Measurements from ENCODE around the gene FUT3. TPM values are rescaled to one million over a fixed set of nuclear protein-coding genes. Genes with fewer than 3 reads are reported as not detected.

FUT3 gene
- 2.6 to 3.0 TPM (median 2.9 TPM) in 3 replicates for polyA plus RNA-seq
- polyA plus RNA-seq (2011; ENCODE audit: low read depth) = 7.6 TPM
- polyA plus RNA-seq (2011; cell fraction: cytosol; rRNA removed) = 1.8 TPM in 2 replicates
- polyA plus RNA-seq (2011; cell fraction: nucleus; rRNA removed) = 9.7 and 10.1 TPM in 2 replicates
- 2.9 and 14.1 TPM in 2 replicates for polyA plus RNA-seq (2012; ENCODE audit: low replicate concordance)
- 1.8 to 2.4 TPM (median 2.1 TPM) in 3 replicates for polyA minus RNA-seq
- polyA minus RNA-seq (2011; cell fraction: cytosol; rRNA and poly(A)+ RNA removed) = 3.1 TPM
- polyA minus RNA-seq (2011; cell fraction: nucleus; rRNA and poly(A)+ RNA removed) = 4.9 and 5.0 TPM in 2 replicates

GRCh38 chr19:5851302-5851701 is at the start of gene FUT3:
Gene FUT3, minus strand, starts transcription at chr19:5851449.
- peak within 1 kb of the TSS; percentile 34 for H3K27ac ChIP-seq (ENCODE audit: control insufficient read depth, insufficient read depth, low read length)
- no peaks in the 10 kb centered on the region for H3K36me3 ChIP-seq (ENCODE audit: control insufficient read depth in 2 of 2, extremely low read depth in 1 of 2, insufficient read depth in 2 of 2, low read length in 2 of 2)
- no peaks in the 10 kb centered on the region for H3K27me3 ChIP-seq (ENCODE audit: control insufficient read depth, extremely low read depth, insufficient read depth, low read length)
- peak within 1 kb of the TSS; percentile 55 for H3K4me2 ChIP-seq (ENCODE audit: control insufficient read depth, extremely low read depth, insufficient read depth, low read depth, low read length)
- TF ChIP-seq EZH2 (IDR thresholded peaks at IDR 0.05; ENCODE audit: low read length) (no peak), CTCF (optimal IDR thresholded peaks at IDR 0.05 in 1 of 3, IDR thresholded peaks at IDR 0.05 in 1 of 3, conservative IDR thresholded peaks at IDR 0.05 in 1 of 3; ENCODE audit: extremely low read depth in 1 of 3, insufficient read depth in 2 of 3, low read length in 3 of 3) (no peak)
- H3K9ac ChIP-seq (ENCODE audit: control insufficient read depth, extremely low read depth, insufficient read depth, low read length) = peak within 1 kb of the TSS; percentile 26
- peak within 1 kb of the TSS in 2 of 3 experiments; percentile 8 to 67 for H3K4me3 ChIP-seq (ENCODE audit: control insufficient read depth in 2 of 3, extremely low read depth in 1 of 3, insufficient read depth in 2 of 3, low read depth in 1 of 3, low read length in 3 of 3)
- dilution Hi-C loops (cut with MboI; ENCODE audit: extremely low pct_ligation_motif_present, low sequenced_read_pairs) = no loop called here
- H3K9me3 ChIP-seq (ENCODE audit: control insufficient read depth, low read depth, low read length) = no peaks in the 10 kb centered on the region
- DNase-seq (ENCODE audit: low read depth, low spot score) (no peak), FAIRE-seq (peak; percentile 69)
- no peaks in the 10 kb centered on the region for H4K20me1 ChIP-seq (ENCODE audit: control insufficient read depth, extremely low read depth, insufficient read depth, low read length)
- H3K4me1 ChIP-seq (ENCODE audit: control insufficient read depth, extremely low read depth, insufficient read depth, low read length) = peaks cover 19% of the 10 kb centered on the region
- peak within 1 kb of the TSS; percentile 38 for H2AFZ ChIP-seq (ENCODE audit: control insufficient read depth, low read length)
- H3K79me2 ChIP-seq (ENCODE audit: control insufficient read depth, insufficient read depth, low read length) = no peaks in the 10 kb centered on the region
- H3K9me1 ChIP-seq (ENCODE audit: control insufficient read depth, extremely low read depth, insufficient read depth, low read length) = no peaks in the 10 kb centered on the region

- no peaks in the 10 kb centered on the region for H3K27me3 ChIP-seq (ENCODE audit: control insufficient read depth, extremely low read depth, insufficient read depth, low read length)
- H3K27ac ChIP-seq (ENCODE audit: control insufficient read depth, insufficient read depth, low read length) = no peak overlapping the region
- no peak overlapping the region for H3K4me2 ChIP-seq (ENCODE audit: control insufficient read depth, extremely low read depth, insufficient read depth, low read depth, low read length)
- no peaks in the 10 kb centered on the region for H3K9me1 ChIP-seq (ENCODE audit: control insufficient read depth, extremely low read depth, insufficient read depth, low read length)
- H3K4me1 ChIP-seq (ENCODE audit: control insufficient read depth, extremely low read depth, insufficient read depth, low read length) = peaks cover 4% of the 10 kb centered on the region
- dilution Hi-C loops (cut with MboI; ENCODE audit: extremely low pct_ligation_motif_present, low sequenced_read_pairs) = no loop called here
- peaks cover 6 to 17% of the 10 kb centered on the region in 2 experiments for H3K36me3 ChIP-seq (ENCODE audit: control insufficient read depth in 2 of 2, extremely low read depth in 1 of 2, insufficient read depth in 2 of 2, low read length in 2 of 2)
- peaks cover 2% of the 10 kb centered on the region for H4K20me1 ChIP-seq (ENCODE audit: control insufficient read depth, extremely low read depth, insufficient read depth, low read length)
- peaks cover 47% of the 10 kb centered on the region for H3K79me2 ChIP-seq (ENCODE audit: control insufficient read depth, insufficient read depth, low read length)
- TF ChIP-seq EZH2 (IDR thresholded peaks at IDR 0.05; ENCODE audit: low read length) = no peak
- no peak for TF ChIP-seq CTCF (optimal IDR thresholded peaks at IDR 0.05 in 1 of 3, IDR thresholded peaks at IDR 0.05 in 1 of 3, conservative IDR thresholded peaks at IDR 0.05 in 1 of 3; ENCODE audit: extremely low read depth in 1 of 3, insufficient read depth in 2 of 3, low read length in 3 of 3)
- H3K4me3 ChIP-seq (ENCODE audit: control insufficient read depth in 2 of 3, extremely low read depth in 1 of 3, insufficient read depth in 2 of 3, low read depth in 1 of 3, low read length in 3 of 3) = no peak overlapping the region
- H2AFZ ChIP-seq (ENCODE audit: control insufficient read depth, low read length) = no peak overlapping the region
- FAIRE-seq (no peak), DNase-seq (ENCODE audit: low read depth, low spot score) (no peak)
- H3K9me3 ChIP-seq (ENCODE audit: control insufficient read depth, low read depth, low read length) = no peaks in the 10 kb centered on the region
- no peak overlapping the region for H3K9ac ChIP-seq (ENCODE audit: control insufficient read depth, extremely low read depth, insufficient read depth, low read length)
These were observed 49.7 kb upstream of the FUT3 start for GRCh38 chr19:5900976-5901375.

All from keratinocyte (primary cell).